SK-N-DZ (cell line): Measurements from ENCODE around the gene AGAP9. TPM values are rescaled to one million over a fixed set of nuclear protein-coding genes. Genes with fewer than 3 reads are reported as not detected.
"Not testable (repeated sequence)": the region's sequence is repeated elsewhere in the genome, so short reads cannot be mapped to it uniquely, and the experiment has no call there.

Experiments used
- DNase-seq: peaks from one replicate; pipeline ENCODE4 v3.0.0-alpha.2; 2015; ENCODE audit warnings: low spot score
- polyA plus RNA-seq, 2 experiments: library from polyadenylated mRNA; depleted of rRNA; stranded (reverse); fragments of >200 nt; gene quantifications; 2 replicates each; pipeline ENCODE4 v1.2.3, GENCODE V29; 2014

The AGAP9 gene
- polyA plus RNA-seq (2014; cell fraction: cytosol; rRNA removed), result 6.1 and 7.7 TPM in 2 replicates
- 33.6 and 42.7 TPM in 2 replicates for polyA plus RNA-seq (2014; cell fraction: nucleus; rRNA removed)

DNA sequence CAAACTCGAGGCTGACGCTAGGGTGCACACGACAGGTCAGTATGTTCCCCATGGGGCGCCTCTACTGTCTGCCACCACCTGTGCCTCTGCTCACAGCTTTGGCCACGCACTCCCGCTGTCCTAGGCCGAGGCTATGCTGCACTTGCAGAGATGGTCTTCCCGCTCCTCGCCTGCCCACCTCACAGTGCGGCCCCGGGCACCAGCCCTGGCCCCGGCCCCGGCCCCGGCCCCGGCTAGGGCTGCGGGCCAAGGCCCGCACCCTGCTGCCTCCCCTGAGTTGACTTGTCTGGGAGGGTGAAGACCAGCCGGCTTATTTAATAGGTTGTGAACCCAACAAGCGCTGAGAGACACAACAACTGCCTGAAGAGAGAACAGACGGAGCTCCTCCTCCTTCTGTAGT is at the start of gene AGAP9:
Gene AGAP9 (minus strand): TSS at position 164 of the 400 bp plus-strand sequence. CDS start 112 bp downstream, at position 52.
- DNase-seq, result not testable (repeated sequence)

DNA sequence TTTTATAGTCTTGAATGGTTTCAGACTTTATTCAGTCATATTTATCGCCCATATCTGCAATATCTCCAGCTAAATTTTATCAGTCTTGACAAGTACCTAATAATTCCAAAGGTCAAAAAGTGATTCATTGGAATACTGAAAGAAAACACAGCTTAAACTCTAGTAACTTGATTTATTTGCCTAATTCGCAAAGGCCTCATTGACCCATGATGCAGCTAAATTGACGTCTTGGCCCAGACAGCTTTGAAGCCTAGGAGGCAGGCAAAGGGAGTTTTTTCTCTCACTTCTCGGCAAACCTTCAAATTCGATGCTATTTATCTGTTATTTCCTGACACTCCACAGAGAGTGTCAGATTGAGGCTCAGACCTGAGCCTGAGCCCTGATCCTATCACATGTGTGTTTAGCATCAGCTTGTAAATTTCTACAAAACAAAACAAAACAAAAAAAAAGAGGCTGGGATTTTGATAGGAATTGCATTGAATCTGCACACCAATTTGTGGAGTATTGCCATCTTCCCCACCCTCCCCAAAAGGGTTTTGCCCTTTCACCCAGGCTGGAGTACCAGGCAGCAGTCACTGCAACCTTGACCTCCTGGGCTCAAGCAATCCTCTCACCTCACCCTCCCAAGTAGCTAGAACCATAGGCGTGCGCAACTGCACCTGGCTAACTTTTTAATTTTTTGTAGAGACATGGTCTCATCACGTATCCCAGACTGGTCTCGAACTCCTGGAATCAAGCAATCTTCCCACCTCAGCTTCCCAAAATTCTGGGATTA is 47.9 kb upstream of the AGAP9 start:
- DNase-seq, result not testable (repeated sequence)

DNA sequence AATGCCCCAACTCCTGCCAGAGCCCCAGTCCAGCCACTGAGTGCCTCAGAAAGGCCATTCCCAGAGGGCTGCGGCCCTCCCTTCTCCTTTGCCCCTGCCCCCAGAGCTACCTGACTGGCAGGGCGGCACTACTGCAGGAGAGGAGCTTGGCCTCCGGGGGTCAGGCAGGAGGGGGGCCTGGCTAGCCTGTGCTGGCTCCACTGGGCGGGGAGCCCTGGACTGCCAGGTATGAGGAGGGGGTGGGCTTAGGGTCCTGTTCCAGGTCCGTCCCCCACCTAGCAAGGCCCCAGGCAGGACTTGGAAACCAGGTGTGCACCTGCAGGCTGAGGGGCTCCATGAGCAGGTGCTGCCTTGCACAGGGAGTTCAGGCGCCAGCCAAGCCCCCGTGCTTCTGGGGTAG is 43.3 kb upstream of the AGAP9 start:
- DNase-seq, result not testable (repeated sequence)

DNA sequence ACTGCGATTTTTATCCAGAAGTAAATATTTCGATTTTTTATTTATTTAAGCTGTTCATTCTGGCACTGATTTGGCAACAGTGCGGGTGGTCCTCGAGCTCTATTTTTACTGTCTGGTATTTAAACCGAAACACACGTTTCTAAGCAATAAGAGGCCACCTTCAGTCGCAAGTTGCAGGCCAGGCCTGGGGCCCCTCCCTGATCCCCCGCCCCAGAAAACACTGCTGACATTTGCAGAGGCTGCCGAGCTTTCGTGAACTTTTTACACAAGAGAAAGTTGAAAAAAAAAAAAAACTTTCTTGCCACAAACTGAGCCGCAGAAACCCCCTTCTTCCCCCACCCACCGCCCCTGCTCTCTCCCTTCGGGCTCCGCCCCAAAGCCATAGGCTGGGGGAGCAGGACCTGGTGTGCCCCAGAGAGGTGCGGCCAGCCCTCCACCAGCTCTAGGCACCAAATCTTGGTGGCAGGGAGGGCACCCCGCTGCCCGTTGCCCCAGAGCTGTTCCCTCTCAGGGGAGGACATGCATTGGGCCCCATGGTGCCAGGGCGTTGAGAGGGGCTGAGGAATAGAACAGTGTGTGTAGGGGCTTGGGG is 42.8 kb upstream of the AGAP9 start:
- DNase-seq, result not testable (repeated sequence)

DNA sequence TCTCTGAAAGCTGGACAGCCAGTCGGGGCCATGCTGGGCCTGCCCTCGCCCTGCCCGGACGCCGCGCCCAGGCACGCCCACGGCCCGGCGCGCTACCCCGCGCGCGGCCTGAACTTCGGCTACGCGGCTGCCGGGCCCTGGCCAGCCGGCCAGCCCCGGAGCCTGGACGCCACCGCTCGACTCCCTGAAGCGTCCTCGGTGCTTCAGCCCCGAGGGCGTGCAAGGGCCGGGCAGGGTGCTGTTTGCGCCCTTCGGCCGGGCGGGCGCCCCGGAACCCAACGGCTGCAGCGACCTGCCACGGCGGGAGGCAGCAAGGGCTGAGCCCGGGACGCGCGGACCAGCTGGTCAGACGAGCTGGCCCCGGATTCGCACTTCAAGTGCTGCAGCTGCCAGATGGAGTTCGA is 42.1 kb upstream of the AGAP9 start:
- DNase-seq, result not testable (repeated sequence)

DNA sequence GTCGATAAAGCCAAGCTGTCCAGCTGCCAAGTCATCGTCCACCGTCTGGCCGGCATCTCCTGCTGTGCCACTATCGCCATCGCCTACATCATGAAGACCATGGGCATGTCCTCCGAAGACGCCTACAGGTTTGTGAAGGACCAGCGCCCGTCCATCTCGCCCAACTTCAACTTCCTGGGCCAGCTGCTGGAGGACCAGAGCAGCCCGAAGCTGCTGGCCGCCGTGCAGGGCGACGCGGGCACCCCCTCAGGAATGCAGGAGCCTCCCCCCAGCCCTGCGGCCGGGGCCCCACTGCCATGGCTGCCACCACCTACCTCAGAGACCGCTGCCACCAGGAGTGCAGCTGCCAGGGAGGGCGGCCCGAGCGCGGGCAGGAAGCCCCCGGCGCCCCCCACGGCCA is 41.5 kb upstream of the AGAP9 start:
- not testable (repeated sequence) for DNase-seq

DNA sequence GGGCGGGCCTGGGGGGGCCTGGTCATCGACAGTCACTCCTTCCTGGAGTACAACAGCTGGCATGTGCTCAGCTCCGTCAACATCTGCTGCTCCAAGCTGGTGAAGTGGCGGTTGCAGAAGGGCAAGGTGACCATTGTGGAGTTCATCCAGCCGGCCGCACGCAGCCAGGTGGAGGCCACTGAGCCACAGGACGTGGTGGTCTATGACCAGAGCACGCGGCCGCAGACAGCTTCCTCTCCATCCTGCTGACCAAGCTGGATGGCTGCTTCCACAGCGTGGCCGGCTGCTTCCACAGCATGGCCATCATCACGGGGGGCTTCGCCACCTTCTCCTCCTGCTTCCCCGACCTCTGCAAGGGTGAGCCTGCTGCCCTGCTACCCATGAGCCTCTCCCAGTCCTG is 40.9 kb upstream of the AGAP9 start:
- DNase-seq, result not testable (repeated sequence)

DNA sequence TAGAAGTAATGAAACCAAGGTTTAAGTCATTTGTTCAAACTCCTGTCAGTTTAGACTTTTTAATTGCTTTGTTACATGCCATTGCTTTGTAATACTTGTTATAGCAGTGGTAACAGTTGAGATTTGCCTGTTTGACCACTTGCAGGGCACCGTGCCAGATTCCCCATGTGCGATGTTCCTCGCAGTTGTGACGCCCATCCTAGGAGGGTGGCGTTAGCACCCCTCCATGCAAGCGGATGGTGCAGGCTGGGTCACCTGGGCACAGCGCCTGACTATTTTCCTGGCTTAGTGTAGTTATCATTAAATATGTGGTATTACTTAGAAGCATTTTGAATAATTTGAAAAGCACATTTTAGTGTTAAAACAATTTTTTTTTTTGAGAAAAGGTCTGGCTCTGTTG is 37.0 kb upstream of the AGAP9 start:
- DNase-seq, result not testable (repeated sequence)

DNA sequence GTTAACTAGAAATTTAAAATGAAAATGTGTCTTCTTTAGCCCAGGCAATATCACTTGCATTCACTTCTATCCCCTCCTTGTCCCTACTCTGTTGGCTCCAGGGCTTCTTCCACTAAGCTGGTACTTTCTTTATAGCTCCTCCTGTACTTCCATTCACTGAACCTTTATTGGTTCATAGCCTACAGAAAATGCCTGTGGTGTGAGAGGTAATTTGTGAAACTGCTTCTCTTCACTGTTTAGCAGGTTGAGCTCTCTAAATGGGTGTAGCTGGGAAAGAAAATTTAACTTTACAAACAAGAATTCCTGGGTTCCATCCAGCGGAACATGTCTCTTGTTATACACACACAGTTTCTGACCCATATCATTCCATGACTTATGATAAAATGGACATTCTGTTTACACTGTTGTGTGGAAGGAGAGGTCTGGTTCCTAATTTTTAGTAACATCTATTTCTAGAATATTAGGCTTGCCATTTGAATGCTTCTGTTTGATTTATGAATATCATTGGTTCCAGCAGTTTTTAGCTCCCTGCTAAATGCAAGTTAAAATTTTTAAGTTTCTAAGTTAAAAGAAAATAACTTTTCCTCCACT is 36.4 kb upstream of the AGAP9 start:
- not testable (repeated sequence) for DNase-seq

DNA sequence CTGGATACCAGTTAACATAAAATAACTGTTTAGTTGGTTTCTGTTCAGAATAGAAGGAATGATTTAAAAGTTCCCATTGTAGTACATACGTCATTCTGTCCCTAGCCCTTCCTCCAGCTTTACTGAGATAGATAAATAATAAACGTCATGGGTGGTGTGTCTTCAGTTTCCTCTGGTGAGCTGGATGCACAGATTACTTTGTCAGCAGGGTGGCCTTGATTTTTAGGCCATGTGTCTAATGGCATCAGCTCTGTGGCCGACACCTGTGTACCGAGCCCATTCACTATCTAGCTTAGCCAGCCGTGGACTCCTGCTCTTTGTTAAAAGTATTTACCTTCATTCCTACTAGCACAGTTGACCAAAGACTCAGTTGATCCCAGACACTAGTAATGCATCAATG is 34.7 kb upstream of the AGAP9 start:
- DNase-seq, result not testable (repeated sequence)

DNA sequence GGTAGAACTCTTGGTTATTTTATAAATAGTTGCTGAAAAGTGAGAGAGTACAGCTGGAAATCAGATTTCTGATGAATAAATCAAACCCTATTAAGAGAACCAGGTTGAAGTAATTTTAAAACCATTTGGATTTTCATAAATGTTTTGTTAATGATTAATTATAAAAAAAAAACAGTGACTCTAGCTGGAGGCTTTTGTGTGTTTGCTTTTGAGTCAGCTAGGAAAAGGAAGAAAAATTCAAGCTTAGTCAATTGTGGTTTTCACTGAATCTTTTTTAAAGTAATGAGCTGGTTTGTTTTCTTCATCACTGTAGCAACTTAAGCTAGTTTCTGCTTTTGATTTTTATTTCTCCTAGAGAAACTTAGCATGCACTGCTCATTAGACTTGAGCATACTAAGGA is 34.2 kb upstream of the AGAP9 start:
- not testable (repeated sequence) for DNase-seq

DNA sequence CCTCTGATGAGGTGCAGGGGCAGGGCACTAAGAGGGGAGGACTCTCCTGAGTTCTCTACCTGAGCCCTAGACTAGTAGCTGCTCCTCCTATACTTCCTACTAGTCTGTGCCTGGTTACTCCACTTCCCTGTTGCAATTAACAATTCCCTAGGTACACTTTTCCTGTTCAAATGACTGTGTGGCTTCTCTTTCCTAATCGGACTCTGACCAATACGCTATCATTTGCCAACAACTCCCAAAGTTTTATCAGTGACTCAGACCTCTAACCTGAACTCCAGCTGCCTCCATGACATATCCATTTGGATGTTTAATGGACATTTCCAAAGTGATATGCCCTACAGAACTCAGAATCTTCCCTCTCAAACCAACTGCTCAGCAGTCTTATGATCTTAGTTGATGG is 31.9 kb upstream of the AGAP9 start:
- DNase-seq, result not testable (repeated sequence)

DNA sequence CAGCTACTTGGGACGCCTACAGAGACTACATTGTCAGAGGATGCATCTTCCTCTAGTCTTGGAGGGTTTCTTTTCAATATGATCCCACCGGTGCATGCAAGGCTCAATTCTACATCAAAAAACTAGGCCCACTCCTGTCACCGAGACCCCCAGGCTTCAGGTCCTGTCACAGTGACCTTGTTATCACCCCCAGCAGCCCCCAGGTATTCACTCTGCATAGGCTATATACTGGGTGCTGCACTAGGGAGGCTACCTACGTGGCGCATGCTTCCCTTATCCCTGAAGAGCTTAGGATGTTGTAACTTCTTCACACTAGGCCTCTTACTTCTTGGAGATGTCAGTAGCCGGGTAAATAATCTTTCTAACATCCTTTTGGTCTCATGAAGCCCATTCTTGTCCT is 31.1 kb upstream of the AGAP9 start:
- DNase-seq, result not testable (repeated sequence)

DNA sequence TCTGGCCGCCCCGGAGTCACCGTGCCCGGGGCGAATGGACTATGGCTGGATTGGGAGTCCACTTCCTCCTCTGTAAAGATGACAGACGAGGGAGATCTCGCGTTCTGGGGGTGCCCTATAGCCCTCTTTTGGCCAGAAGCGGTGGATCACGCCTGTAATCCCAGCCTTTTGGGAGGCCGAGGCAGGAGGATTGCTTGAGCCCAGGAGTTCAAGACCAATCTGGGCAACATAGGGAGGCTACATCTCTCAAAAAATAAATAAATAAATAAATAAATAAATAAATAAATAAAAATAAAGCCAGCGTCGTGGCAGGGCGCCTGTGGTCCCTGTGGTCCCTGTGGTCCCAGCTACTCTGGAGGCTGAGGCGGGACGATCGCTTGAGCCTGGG is 30.4 kb upstream of the AGAP9 start:
- DNase-seq, result peak; percentile 7

DNA sequence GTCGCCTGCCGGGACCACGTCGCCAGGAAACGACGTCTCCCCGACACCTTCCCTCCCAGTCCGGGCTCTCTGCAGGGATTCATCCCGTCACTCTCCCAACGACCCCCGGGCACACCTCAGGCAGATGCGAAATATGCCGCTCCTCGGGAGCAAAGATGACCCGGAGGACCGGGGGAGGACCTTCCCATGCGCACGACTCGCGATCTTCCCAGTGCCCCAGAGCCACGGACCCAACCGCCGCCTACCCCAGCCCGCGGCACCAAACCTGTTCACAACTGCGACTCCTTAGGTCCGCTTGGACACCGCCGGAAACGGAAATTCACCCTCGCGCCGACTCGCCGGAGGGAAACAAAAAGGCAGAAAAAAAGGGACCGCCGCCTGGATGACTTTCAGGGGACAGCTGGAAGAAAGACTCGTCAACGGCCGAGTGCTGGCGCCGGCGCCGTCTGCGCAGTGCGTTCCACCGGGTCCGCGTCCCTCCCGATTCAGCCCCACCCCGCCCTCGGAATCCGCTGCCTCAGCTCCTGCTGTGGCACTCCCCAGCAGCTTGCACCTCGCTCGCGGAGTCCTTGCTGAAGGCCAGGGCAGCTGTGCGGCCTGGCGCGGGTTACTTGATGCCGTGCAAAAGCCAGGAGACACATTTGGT is 29.9 kb upstream of the AGAP9 start:
- peak; percentile 92 for DNase-seq

DNA sequence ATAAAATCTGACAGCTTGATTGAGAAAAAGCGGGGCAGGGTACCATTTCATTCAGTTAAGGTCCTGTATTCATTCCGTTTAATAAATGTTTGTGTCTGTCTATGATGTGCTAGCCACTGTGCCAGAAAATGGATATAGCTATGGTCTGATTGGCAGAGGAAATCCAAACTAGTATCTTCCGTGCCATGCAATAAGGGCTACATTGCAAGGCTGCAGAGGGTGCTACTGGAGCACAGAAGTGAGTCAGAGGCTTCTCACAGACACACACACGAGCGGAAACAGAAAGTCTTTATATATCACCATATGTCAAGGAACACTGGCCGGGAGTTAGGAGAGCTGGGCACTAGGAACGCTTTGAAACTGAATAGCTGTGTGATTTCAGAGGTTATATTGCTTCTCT is 29.3 kb upstream of the AGAP9 start:
- not testable (repeated sequence) for DNase-seq

DNA sequence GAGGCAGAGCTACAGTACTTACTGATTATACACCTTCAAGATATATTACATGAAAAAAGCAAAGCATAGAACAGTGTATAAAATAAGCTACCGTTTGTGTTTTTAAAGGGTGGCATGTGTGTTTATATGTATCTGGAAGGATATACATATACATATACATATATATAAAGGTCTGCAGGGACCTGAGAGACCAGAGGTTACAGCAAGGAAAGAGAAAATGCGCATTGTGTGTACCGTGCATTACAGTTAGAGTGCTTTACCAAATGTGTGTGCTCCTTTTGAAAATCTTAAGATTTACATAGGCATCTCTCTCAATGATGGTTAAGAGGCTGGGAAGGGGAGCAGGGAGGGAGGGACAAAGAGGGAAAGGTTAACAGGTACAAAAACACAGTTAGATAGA is 23.8 kb upstream of the AGAP9 start:
- DNase-seq, result not testable (repeated sequence)

DNA sequence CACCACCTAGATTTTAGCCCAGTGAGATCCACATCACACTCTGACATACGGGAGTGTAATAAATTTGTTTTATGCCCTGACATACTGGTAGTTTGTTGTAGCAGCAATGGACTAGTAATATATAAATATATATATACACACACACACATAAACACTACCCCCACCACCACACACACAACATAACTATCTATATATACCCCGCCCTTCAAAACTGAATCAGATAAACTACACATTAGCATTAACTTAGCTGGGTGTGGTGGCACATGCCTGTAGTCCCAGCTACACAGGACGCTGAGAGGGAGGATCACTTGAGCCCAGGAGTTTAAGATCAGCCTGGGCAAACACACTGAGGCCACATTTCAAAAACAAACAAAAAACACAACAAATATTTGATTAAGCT is 13.0 kb upstream of the AGAP9 start:
- DNase-seq, result not testable (repeated sequence)

DNA sequence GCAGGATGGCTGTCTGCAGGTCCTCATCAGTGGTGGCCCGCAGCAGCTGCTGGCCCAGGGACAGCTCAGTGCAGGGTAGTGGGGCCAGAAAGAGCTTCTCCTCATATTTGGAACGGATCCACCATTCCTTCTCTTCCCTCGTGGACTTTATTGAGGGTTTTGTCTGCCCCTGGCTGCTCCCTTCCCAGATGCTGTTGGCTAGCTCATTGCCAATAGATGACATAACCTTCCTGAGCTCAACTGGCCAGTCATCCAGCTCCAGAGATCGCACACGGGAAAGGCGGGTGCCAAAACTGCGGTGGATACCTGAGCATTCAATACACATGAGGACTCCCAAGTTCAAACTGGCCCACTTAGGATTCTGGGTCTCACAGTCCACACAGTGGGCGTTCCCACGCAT is 21.1 kb downstream of the AGAP9 start:
- DNase-seq, result not testable (repeated sequence)

DNA sequence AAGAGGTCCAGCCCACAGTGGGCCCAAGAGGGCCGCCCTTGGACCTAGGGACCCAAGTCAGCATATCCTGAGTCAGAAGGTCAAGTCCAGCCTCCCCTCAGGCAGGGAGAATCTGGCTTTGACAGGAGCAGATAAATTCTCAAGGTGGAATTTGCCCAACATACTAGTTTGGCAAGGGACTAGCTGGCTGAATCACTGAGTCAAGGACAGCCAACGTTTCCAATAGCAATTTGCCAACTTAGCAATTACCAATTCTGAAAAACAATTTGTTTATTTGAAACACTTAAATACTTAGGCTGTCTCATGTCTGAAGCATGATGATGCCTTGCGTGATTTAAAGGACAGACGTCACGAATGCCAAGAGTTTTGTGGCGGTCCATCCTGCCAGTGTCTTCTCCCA is 29.2 kb downstream of the AGAP9 start:
- DNase-seq, result not testable (repeated sequence)

DNA sequence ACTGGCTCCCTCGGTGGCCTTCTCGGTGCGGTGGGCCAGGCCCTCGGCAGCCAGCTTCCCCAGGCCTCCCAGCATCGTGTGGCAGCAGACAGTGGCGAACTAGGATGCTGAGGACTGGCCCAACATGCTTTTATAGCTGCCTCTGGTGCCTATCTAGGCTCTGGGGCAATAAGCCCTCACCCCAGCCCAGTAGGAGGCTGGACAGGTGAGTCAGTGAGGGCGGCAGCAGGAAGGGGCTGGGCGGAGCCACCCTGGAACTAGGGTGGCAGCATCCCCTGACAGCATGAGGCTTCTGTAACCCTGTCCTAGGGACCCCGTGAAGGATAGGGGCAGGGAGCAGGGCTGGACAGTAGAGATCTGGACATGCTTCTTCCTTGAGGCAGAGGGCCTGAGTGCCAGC is 31.8 kb downstream of the AGAP9 start, which contains the start of gene FAM25G:
Gene FAM25G (minus strand): TSS at position 101 of the 400 bp plus-strand sequence. CDS start 26 bp downstream, at position 75.
- not testable (repeated sequence) for DNase-seq

DNA sequence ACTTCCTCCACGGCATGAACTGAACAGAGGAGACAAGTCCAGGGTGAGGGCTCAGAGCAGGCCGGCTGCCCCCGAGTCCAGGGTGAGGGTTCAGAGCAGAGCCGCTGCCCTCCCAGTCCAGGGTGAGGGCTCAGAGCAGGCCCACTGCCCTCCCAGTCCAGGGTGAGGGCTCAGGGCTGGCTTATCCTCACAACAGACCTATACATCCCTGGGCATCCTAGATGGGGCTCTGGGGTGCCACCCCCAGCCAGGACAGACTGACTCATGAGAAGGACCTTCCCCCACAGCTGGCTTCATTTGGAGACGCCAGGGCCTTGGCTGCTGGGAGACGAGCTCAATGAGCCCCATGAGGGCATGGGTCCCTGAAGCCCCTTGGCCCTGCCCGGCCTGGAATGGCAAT is 33.8 kb downstream of the AGAP9 start:
- not testable (repeated sequence) for DNase-seq
